Kidney (tissue), 14 donors: ENCODE data around the gene WDR5. TPM values are rescaled to one million over a fixed set of nuclear protein-coding genes. Genes with fewer than 3 reads are reported as not detected.

Source experiments
- DNase-seq, 5 donors: peaks; one replicate each; pipeline ENCODE4 v3.0.0-alpha.2; 2013 to 2020
- FAIRE-seq: peaks from 2 replicates; lab custom pipeline; 2012; peaks lifted over from hg19 to GRCh38; lab: Jason Lieb, UNC
- H3K27ac ChIP-seq, 2 donors: one replicate each; pipeline ENCODE4 v1.7.0; 2013; ENCODE audit warnings: low read depth in 2 of 2, low read length in 2 of 2, inconsistent platforms in 1 of 2
- H3K27me3 ChIP-seq: one replicate; pipeline ENCODE4 v1.7.1; 2013; ENCODE audit warnings: low read length, inconsistent platforms; ENCODE audit not compliant: control insufficient read depth, insufficient read depth
- H3K36me3 ChIP-seq, 3 donors: one replicate each; pipeline versions ENCODE4 v1.7.0 to v1.7.1; 2013; ENCODE audit warnings: low read length in 3 of 3, control low read depth in 1 of 3, inconsistent platforms in 1 of 3; ENCODE audit not compliant: insufficient read depth in 3 of 3, control insufficient read depth in 2 of 3
- H3K4me1 ChIP-seq, 3 donors: one replicate each; pipeline versions ENCODE4 v1.7.0 to v1.7.1; 2013; ENCODE audit warnings: low read length in 3 of 3, inconsistent platforms in 1 of 3, low read depth in 1 of 3; ENCODE audit not compliant: control insufficient read depth in 2 of 3, insufficient read depth in 2 of 3
- H3K4me3 ChIP-seq, 3 donors: one replicate each; pipeline versions ENCODE4 v1.7.0 to v1.8.1; 2013; ENCODE audit warnings: low read length in 3 of 3, control low read depth in 1 of 3, inconsistent platforms in 1 of 3
- H3K9ac ChIP-seq, 3 donors: one replicate each; pipeline versions ENCODE4 v1.7.0 to v1.7.1; 2013; ENCODE audit warnings: low read length in 3 of 3, control low read depth in 1 of 3, inconsistent platforms in 1 of 3
- H3K9me3 ChIP-seq, 3 donors: one replicate each; pipeline versions ENCODE4 v1.7.0 to v1.7.1; 2013; ENCODE audit warnings: low read length in 3 of 3, control low read depth in 1 of 3, inconsistent platforms in 1 of 3; ENCODE audit not compliant: control insufficient read depth in 2 of 3, insufficient read depth in 1 of 3
- intact Hi-C: fragments of 100-400 bp; cut with DNase I; formaldehyde crosslinking; loops from one replicate; pipeline ENCODE4 v1.11.1; 2022
- polyA plus RNA-seq: library from polyadenylated mRNA; stranded (reverse); fragments of 350-450 nt; fragmentation: Illumina TruSeq; extraction: RNeasy Lipid Tissue Mini Kit (QIAGEN cat#74804); gene quantifications from one replicate; pipeline ENCODE4 v1.2.3, GENCODE V29; 2014; ENCODE audit warnings: low read depth, low replicate concordance; ENCODE audit not compliant: insufficient read depth
- total RNA-seq: library from RNA; stranded (reverse); fragmentation: NEBNext Ultra II Directional; extraction: Animal tissue kit (Norgen Biotek cat#: 25700); gene quantifications from one replicate; pipeline ENCODE4 v1.2.1, GENCODE V29; 2021
- TF ChIP-seq, protein P1 (sequence below): IDR thresholded peaks from 3 replicates; pipeline ENCODE4 v1.5.1; 2012; ENCODE audit warnings: mild to moderate bottlenecking, moderate library complexity, borderline replicate concordance; ENCODE audit not compliant: insufficient read depth; ENCODE audit errors: extremely low read depth
- donor health status: control.
- donor health status: control.
- donor health status: control.
- donor health status: control.
- donor health status: control.
- donor health status: DM: yes; HTN: yes; CAD: no.
- donor health status: Normal renal cell carcinoma (clear cell type).

The WDR5 gene
- total and polyA plus RNA-seq, 2 donors from 2014 or later, result 18.8 to 25.4 TPM

DNA sequence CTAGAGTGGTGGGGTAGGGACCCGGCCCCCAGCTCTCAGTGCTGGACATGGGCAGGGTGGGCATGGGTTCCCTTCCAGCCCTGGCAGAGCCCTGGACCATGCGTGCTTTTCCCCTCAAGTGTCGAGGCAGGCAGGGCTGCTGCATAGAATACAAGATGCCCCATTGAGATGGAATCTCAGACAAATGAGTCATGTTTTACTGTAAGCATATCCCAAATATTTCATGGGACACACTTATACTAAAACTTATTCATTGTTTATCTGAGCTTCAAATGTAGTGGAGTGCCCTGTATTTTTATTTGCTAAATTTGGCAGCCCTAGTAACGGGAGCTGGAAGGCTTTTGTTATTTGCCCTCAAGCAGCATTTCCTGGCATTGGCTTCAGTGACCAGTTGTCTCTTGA lies 31.6 kb downstream of the WDR5 start:
- Histone ChIP-seq H3K9ac (no peak overlapping the region), H3K27me3 (no peaks in the 10 kb centered on the region), H3K27ac (no peak overlapping the region), H3K4me1 (peaks cover 0 to 10% (median 7%) of the 10 kb centered on the region in 3 donors), H3K4me3 (no peak overlapping the region), H3K36me3 (no peaks in the 10 kb centered on the region), H3K9me3 (no peaks in the 10 kb centered on the region)
- no peak for DNase-seq
- intact Hi-C loops, result no loop called here
- no peak for FAIRE-seq
- TF ChIP-seq, protein P1, sequence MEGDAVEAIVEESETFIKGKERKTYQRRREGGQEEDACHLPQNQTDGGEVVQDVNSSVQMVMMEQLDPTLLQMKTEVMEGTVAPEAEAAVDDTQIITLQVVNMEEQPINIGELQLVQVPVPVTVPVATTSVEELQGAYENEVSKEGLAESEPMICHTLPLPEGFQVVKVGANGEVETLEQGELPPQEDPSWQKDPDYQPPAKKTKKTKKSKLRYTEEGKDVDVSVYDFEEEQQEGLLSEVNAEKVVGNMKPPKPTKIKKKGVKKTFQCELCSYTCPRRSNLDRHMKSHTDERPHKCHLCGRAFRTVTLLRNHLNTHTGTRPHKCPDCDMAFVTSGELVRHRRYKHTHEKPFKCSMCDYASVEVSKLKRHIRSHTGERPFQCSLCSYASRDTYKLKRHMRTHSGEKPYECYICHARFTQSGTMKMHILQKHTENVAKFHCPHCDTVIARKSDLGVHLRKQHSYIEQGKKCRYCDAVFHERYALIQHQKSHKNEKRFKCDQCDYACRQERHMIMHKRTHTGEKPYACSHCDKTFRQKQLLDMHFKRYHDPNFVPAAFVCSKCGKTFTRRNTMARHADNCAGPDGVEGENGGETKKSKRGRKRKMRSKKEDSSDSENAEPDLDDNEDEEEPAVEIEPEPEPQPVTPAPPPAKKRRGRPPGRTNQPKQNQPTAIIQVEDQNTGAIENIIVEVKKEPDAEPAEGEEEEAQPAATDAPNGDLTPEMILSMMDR, result no peak

DNA sequence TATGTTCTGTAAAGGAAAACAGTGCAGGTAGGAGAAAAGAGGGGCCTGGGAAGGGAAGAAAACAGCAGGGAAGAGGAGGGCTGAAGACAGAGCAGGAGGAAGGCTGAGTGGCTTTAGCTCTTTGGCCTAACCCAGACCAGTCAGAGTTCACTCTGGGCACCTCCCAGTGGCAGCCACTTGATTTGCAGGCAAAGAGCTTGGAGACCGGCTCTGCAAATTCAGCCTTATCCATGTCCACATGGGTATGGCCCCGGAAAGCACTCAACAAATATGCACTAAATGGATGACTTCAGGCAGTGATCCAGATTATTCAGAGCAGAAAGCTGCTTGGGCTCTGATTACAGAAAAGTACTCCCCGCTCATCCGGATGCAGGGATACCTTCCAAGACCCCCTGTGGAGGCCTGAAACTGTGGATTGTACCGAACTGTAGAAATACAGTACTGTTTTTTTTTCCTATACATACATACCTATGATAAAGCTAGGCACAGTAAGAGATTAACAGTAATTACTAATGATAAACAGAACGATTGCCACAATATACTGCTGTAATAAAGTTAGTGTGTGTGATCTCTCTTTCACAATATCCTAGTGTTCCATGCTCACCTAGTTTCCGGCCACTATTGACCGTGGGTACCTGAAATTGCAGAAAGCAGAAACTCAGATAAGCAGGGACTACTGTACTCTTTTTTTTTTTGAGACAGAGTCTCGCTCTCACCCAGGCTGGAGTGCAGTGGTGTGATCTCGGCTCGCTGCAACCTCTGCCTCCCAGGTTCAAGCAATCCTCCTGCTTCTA lies 33.1 kb downstream of the WDR5 start:
- H3K36me3 ChIP-seq, result no peaks in the 10 kb centered on the region
- DNase-seq (no peak), FAIRE-seq (no peak)
- H3K27ac ChIP-seq, result no peak overlapping the region
- no peaks in the 10 kb centered on the region for H3K9me3 ChIP-seq
- no peak overlapping the region for H3K9ac ChIP-seq
- H3K27me3 ChIP-seq, result no peaks in the 10 kb centered on the region
- no peak overlapping the region for H3K4me3 ChIP-seq
- H3K4me1 ChIP-seq, result peaks cover 0 to 10% (median 0%) of the 10 kb centered on the region in 3 donors
- TF ChIP-seq, protein P1, result no peak
- intact Hi-C loops, result no loop called here

DNA sequence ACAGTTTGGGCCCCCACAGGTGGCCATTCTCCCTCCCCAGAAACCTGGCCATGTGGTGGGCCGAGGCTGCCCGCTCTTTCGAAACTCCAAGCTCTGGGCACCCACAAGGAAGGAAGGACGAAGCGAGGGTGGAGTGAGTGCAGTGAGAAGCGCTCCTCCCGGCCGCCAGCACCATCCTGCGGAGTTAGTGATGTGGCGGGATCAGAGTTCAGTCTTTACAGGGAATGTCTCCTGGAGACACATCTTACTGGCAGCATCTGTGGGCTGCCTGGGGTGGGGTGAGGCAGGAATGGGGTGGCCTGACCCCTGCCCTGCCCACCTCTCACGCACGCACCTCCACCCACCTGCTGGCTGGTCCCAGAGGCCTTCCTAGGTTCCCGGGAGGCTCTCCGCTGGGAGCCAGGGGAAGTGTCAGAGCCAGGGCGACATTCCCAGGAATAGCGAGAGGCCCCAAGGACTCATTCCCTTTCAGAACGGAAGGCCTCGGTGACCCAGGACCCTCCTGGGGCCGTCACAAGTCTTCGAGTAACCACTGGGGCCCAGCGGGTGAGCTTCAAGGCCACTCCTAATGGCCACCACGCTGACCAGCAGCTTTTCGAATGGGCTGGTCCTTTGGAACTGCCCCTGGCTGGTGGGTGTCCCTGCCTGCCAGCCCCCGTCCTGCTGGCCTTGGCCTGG lies 34.0 kb downstream of the WDR5 start:
- Histone ChIP-seq H3K9ac (no peak overlapping the region), H3K27me3 (no peaks in the 10 kb centered on the region), H3K4me3 (no peak overlapping the region), H3K27ac (no peak overlapping the region), H3K4me1 (peaks cover 0 to 10% (median 7%) of the 10 kb centered on the region in 3 donors), H3K9me3 (no peaks in the 10 kb centered on the region), H3K36me3 (no peaks in the 10 kb centered on the region)
- intact Hi-C loops, result loop anchor here (2.0 kb wide), 1 partner anchor 273 kb away; no protein-coding TSS in a partner anchor
- no peak for FAIRE-seq
- DNase-seq, result peak in 1 of 5 donors; percentile 58
- TF ChIP-seq, protein P1, result no peak
